Coronary artery (tissue), 2 donors: Measurements from ENCODE around the gene BATF.
A peak's percentile ranks its signal among the peaks of the same experiment; 100 is the strongest.

ENCODE experiments used
- DNase-seq: peaks from one replicate; pipeline ENCODE4 v3.0.0-alpha.2; 2017; ENCODE audit warnings: low spot score
- H3K27ac ChIP-seq, 2 donors: fragments of 200-600 bp; sonication (generic); one replicate each; pipeline ENCODE4 v1.5.1; 2016 to 2019
- H3K4me3 ChIP-seq: fragments of 200-600 bp; sonication (generic); 2 replicates; pipeline ENCODE4 v1.5.1; 2016; ENCODE audit warnings: mild to moderate bottlenecking, moderate library complexity
- TF ChIP-seq, protein P1 (sequence below): fragments of 200-600 bp; sonication (generic); IDR thresholded peaks from one replicate; pipeline ENCODE4 v1.5.1; 2019; ENCODE audit warnings: antibody characterized with exemption

Gene BATF

DNA sequence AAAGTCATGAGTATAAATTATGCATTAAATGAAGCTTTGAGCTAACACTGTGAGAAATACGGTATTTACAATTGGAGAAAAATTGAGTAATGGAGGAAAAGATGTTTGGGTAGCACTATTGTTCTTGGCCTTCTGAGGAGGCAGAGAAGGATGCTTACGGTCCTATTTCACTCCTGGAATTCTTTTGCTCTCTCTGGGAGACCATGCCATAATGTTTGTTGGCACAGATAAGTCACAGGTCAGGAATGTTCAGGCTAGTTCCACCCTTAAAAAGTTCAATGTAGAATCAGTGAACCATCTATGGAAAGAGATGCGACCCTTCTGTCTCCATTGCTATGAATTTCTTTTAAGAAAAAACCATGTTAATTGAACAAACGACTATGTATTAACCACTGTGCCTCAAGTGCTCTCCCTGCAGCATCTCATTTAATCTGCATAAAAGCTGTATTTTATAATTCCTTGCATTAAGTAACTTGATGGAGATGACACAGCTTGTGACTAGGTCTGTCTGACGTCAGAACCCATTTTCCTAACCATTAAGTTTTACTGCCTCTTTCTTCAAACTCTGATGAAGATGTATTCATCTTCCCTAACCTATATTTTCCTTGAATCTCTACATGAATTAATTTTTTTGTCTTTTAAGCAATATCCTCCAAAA, 9.5 kb downstream of the BATF start:
- no peak for DNase-seq
- H3K4me3 ChIP-seq = no peak overlapping the region
- TF ChIP-seq, protein P1, sequence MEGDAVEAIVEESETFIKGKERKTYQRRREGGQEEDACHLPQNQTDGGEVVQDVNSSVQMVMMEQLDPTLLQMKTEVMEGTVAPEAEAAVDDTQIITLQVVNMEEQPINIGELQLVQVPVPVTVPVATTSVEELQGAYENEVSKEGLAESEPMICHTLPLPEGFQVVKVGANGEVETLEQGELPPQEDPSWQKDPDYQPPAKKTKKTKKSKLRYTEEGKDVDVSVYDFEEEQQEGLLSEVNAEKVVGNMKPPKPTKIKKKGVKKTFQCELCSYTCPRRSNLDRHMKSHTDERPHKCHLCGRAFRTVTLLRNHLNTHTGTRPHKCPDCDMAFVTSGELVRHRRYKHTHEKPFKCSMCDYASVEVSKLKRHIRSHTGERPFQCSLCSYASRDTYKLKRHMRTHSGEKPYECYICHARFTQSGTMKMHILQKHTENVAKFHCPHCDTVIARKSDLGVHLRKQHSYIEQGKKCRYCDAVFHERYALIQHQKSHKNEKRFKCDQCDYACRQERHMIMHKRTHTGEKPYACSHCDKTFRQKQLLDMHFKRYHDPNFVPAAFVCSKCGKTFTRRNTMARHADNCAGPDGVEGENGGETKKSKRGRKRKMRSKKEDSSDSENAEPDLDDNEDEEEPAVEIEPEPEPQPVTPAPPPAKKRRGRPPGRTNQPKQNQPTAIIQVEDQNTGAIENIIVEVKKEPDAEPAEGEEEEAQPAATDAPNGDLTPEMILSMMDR = no peak
- H3K27ac ChIP-seq = no peak overlapping the region

DNA sequence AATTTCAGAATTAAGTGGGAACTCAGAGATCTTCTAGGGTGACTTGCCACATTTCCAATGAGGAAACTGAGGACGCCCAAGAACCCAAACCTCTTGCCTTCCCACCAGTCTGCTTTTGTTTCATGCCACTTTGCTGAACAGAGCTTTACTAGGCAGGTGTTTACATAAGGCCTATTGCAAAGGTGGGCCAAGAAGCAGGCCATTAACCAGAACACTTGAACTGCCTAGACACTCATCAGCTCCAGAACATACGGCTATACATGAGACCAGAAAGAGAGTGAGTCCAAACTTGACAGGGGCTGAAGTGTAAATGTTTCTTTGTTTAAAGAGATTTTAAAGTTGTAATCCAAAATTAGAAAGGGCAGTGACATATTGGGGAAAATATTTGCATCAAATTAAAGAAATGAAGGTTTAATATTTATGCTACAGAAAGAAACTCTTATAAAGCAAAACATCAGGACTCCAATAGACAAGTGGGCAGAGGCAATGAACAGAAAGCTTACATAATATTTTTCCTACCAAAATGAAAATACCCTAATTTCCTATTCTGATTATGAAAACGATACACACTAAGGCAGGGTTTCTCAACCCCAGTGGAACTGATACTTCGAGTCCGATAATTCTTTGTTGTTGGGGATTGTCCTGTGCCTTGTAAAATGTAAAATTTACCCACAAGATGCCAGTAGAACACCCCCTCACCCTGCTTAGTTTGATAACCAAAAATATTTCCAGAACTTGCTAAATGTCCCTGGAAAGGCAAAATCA, 11.7 kb downstream of the BATF start:
- no peak for DNase-seq
- Histone ChIP-seq H3K27ac (no peak overlapping the region), H3K4me3 (no peak overlapping the region)
- TF ChIP-seq, protein P1 = no peak

DNA sequence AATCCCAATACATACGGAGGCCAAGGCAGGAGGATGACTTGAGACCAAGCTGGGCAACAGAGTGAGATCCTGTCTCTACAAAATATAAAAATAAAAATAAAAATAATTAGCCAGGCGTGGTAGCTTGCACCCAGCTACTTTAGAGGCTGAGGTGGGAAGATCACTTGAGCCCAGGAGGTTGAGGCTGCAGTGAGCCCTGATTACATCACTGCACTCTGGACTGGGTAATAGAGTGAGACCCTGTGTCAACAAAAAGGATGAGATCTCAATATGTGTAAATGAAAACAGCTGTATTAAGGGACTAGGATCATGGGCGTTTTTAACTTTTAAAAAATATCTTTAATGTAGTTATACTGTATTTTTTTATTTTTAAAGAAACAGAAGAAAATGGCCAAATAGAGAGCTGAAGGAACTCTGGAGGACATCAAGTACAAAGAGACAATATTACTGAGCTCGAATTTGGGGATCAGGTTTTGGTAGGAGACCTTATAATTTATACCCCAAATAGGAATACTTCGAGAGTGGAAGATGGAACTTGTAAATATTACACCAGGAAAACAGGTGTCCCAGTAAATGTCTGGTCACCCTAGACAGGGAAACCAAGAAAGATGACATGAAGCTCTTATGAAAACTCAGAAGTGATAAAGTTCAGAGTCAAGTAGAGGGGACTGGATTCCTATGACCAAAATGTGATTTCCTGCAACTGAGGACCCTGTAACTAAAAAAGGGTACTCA, 13.1 kb downstream of the BATF start:
- no peak for DNase-seq
- Histone ChIP-seq H3K27ac (peak overlapping the region in 1 of 2 donors; percentile 17), H3K4me3 (no peak overlapping the region)
- TF ChIP-seq, protein P1 = no peak

DNA sequence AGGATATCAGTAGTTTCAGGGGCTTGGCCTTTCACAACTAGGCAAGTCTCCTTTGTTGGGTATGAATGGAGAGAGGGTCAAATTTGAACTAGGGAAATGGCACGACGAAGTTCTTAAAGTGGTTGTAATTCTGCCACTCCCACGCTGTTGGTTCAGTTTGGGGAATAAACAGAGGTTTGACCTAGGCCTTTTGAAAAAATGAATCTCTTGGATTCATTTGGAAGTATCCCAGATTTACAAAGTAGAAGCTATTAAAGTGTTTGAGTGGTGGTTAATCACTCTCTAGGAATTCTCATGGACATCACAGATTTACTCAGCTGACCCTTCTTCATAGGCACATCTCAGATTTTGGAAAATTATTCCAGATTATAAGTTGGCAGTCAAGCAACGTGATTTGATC, 14.8 kb downstream of the BATF start:
- TF ChIP-seq, protein P1 = no peak
- DNase-seq = no peak
- Histone ChIP-seq H3K4me3 (no peak overlapping the region), H3K27ac (no peak overlapping the region)

DNA sequence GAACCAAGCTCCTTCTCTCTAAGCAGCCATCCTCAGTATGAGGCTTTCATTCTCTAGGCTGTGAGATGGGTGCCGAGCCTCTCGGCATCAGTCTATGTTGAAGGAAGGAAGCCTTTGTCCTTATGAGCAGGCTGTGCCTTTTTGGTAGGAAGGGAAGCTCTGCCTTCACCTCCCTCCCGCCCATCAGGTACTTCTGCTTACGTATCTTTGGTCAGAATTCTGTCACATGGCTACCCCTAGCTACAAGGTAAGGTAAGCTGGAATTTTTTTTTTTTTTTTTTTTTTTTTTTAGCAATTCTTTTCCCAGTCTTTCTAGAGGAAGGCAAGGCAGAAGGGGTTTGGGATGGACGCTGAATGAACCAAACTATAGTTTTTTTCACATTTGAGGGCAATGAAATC, 16.9 kb downstream of the BATF start:
- Histone ChIP-seq H3K27ac (no peak overlapping the region), H3K4me3 (no peak overlapping the region)
- no peak for DNase-seq
- TF ChIP-seq, protein P1 = no peak

DNA sequence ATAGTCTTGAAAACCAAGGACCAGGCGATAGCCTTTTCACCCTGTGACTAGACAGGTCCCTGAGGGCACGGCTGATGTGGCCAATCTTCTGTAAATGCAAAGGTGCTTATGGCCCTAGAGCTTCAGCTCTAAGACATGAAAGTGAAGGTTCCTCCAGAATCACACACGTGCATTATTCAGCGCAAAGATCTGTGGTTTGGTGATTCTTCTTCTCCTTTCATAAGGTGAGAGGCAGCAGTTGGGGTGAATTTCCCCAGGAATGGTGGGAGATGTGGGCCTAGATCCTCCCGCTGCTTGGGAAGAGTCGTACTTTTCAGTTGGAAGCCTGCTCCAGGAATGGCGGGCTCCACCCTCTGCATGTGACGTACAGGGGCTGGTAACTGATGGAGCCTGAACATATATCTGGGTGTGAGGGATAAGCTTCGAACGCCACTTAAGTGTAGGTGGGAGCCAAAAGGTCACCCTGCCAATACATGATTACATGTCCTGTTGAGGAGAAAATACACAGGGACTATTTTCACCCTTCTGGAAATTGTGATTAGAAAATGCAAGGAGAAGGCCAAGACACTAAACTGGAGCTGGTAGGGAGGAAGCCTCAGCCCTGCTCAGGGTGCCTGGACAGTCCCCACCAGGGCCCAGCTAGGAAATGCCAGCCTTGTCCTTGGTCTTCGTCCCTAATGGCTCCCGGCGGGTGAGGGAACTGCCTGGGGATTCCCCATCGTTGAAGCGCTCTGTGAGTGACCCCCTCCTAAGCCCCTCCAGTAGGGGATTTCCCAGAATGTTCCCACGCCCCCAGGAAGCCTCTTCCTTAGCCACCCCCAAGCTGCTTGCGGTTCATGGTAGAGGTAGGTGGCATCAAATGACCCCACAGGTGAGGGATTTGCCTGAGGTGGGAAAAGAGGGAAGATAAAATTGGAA, 17.6 kb downstream of the BATF start:
- TF ChIP-seq, protein P1 = no peak
- Histone ChIP-seq H3K27ac (no peak overlapping the region), H3K4me3 (no peak overlapping the region)
- no peak for DNase-seq
